22Rv1 (cell line): ENCODE results near the gene ENTPD6.
"Not testable (repeated sequence)": the region's sequence is repeated elsewhere in the genome, so short reads cannot be mapped to it uniquely, and the experiment has no call there.

Experiments
- H3K27ac ChIP-seq: fragments of 450-650 bp; 2 replicates; pipeline ENCODE4 v1.5.1; 2017
- CTCF ChIP-seq: fragments of 450-650 bp; IDR thresholded peaks from 2 replicates; pipeline ENCODE4 v1.5.1; 2017; ENCODE audit warnings: mild to moderate bottlenecking
- ZFX ChIP-seq: fragments of 450-650 bp; IDR thresholded peaks from 2 replicates; pipeline ENCODE4 v1.6.1; 2017; ENCODE audit warnings: antibody characterized with exemption, borderline replicate concordance

Gene ENTPD6

GRCh38 chr20:25177890-25178321 is 17.6 kb upstream of the ENTPD6 start:
- H3K27ac ChIP-seq = no peak overlapping the region
- no peak for TF ChIP-seq CTCF
- TF ChIP-seq ZFX = no peak

GRCh38 chr20:25178563-25179438 is 16.7 kb upstream of the ENTPD6 start:
- TF ChIP-seq ZFX = no peak
- TF ChIP-seq CTCF = peak; percentile 94
- no peak overlapping the region for H3K27ac ChIP-seq

- H3K27ac ChIP-seq = no peak overlapping the region
- TF ChIP-seq CTCF (peak; percentile 65), ZFX (no peak)
These were observed 15.9 kb upstream of the ENTPD6 start for GRCh38 chr20:25179439-25180089.

DNA sequence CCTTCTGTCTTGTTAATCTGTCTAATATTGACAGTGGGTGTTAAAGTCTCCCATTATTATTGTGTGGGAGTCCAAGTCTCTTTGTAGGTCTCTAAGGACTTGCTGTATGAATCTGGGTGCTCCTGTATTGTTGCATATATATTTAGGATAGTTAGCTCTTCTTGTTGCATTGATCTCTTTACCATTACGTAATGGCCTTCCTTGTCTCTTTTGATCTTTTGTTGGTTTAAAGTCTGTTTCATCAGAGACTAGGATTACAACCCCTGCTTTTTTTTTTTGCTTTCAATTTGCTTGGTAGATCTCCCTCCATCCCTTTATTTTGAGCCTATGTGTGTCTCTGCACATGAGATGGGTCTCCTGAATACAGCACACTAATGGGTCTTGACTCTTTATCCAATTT is 11.1 kb upstream of the ENTPD6 start:
- not testable (repeated sequence) for H3K27ac ChIP-seq

DNA sequence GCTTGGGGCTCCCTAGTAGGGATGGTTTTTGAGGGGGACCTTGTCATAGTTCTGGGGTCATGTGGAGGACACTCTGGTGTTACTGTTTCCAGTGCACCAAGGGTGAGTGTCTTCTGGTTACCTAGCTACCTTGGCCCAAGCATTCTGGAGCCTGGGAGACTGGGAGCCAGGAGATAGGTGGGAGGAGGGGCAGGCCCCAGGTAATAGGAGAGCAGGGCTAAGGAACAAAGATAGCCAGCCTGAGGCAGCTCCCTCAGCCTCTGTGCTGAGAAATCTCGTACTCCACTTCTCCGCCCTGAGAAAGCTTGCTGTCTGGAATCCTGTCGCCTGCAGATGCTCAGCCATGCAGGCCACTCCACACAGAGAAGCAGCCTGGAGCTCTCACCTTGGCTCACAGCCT is 8.3 kb upstream of the ENTPD6 start:
- H3K27ac ChIP-seq = no peak overlapping the region
- no peak for TF ChIP-seq ZFX

DNA sequence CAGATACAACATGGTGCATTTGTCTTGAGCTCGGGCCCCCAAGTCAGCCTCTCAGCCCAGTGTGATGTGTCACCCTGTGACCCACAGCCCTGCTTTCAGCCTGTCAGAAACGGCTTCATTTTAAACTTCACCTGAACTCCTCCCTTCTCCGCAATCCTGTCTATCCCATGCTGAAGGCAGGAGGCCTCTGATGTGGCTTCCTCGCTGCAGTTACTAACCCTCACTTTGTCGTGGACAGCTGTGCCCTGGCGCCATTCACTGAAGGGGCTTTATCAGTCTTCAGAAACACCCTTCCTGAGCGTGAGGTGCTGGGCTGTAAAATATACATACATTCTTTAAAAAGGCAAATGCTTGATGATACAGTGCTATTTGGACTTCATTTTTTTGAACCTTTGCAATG is 7.9 kb upstream of the ENTPD6 start:
- TF ChIP-seq ZFX (no peak), CTCF (no peak)
- H3K27ac ChIP-seq = no peak overlapping the region

GRCh38 chr20:25188218-25188617 is 7.3 kb upstream of the ENTPD6 start:
- TF ChIP-seq ZFX = no peak
- TF ChIP-seq CTCF = no peak
- H3K27ac ChIP-seq = no peak overlapping the region

DNA sequence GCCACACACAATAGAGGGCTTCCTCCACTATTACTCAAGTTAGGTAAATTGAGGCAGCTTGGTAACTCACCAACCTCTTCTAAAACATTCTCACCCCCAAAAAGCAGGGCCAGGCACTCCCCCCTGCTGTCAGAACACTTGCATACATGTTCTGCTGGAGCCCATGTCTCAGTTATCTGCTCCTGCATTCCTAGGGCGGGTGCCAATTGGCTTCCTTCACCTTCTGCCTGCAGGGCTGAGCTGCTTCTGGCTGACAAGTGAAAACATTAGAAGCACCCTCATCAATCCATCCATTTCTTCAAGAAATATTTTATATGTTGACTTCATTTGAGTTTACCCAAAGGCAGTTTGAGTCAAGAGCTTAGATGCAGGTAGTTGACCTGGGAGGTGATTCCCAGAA is 4.5 kb upstream of the ENTPD6 start:
- TF ChIP-seq ZFX (no peak), CTCF (no peak)
- no peak overlapping the region for H3K27ac ChIP-seq
